GM12873 (cell line): ENCODE measurements around the gene CENPB.

ENCODE experiments used
- CTCF ChIP-seq: IDR thresholded peaks from 2 replicates; pipeline ENCODE4 v1.5.1; 2012; ENCODE audit warnings: low read depth, mild to moderate bottlenecking, moderate library complexity, low read length, control low read depth; ENCODE audit not compliant: insufficient read depth; ENCODE audit errors: missing control alignments

The CENPB gene

GRCh38 chr20:3804254-3804751, 17.8 kb upstream of the CENPB start:
- no peak for TF ChIP-seq CTCF

GRCh38 chr20:3803854-3804253, 17.3 kb upstream of the CENPB start:
- TF ChIP-seq CTCF = no peak

- no peak for TF ChIP-seq CTCF
Measured at GRCh38 chr20:3803289-3803688, 16.7 kb upstream of the CENPB start.

GRCh38 chr20:3802524-3803239, 16.1 kb upstream of the CENPB start:
- no peak for TF ChIP-seq CTCF

- no peak for TF ChIP-seq CTCF
Measured at GRCh38 chr20:3801846-3802245, 15.3 kb upstream of the CENPB start.

GRCh38 chr20:3801299-3801698, 14.8 kb upstream of the CENPB start:
- TF ChIP-seq CTCF = no peak

GRCh38 chr20:3800878-3801260, 14.3 kb upstream of the CENPB start:
- TF ChIP-seq CTCF = no peak
